GM18520 (cell line): ENCODE results near the gene DNHD1.

Experiments used
- ATAC-seq: cut with Tn5 transposase; IDR thresholded peaks from one replicate; pipeline ENCODE4 v1.9.1; 2021; ENCODE audit not compliant: unreplicated experiment

Gene DNHD1

DNA sequence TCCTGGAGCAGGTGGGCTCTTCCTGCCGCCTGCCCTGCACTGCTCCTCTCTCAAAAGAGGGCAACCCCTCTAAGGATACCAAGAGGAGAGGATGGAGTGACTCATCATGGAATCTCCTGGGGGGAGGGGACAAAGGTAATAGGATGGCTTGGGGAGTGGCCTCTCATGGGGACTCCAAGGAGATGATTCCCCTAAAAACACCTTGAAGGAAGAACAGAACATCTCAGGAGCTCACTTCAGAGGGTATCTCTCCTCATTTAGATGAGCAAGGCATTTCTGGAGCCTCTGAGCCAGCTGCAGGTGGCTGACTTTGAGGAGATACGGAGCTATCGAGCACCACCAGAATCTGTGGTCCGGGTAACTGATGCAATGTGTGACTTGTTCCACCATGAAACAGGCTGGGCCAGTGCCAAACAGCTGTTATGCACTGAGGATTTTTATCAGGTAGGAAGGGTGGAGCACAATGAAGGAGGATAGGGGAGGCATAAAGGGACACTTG lies 66.1 kb downstream of the DNHD1 start:
- no peak for ATAC-seq

DNA sequence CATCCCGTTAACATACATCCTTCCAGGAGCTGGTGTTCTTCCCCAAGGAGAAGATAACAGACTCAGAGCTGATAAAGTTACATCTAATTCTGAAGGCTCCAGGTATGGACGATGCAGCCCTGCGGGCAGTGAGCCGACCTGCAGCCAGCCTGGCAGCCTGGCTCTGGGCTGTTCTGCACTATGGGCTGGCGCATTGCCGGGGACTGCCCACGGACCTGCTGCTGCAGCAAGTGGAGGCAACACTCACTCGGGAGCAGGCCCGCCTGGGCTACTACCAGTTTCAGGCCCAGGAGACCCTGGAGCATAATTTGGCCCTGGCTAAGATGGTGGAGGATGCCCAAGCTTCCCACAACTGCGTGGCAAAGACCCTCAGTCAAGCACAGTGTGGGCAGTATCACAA lies 66.6 kb downstream of the DNHD1 start:
- no peak for ATAC-seq

DNA sequence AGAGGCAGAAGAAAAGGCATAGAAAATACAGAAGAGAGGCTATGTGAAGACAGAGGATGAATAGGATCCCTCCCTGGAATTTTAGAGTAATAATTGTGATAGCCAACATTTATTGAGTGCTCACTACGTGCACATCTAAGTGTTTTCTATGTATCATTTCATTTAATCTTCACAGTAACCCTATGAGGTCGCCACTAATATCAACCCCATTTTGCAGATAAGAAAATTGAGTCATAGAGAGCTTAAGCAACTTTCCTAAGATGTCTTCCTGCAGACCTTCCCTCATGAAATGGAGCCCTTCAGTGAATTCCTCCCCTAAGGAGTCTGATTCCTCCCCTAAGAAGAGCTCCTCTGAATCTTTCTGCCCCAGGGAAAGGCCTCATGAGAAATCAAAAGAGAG lies 68.2 kb downstream of the DNHD1 start:
- no peak for ATAC-seq

DNA sequence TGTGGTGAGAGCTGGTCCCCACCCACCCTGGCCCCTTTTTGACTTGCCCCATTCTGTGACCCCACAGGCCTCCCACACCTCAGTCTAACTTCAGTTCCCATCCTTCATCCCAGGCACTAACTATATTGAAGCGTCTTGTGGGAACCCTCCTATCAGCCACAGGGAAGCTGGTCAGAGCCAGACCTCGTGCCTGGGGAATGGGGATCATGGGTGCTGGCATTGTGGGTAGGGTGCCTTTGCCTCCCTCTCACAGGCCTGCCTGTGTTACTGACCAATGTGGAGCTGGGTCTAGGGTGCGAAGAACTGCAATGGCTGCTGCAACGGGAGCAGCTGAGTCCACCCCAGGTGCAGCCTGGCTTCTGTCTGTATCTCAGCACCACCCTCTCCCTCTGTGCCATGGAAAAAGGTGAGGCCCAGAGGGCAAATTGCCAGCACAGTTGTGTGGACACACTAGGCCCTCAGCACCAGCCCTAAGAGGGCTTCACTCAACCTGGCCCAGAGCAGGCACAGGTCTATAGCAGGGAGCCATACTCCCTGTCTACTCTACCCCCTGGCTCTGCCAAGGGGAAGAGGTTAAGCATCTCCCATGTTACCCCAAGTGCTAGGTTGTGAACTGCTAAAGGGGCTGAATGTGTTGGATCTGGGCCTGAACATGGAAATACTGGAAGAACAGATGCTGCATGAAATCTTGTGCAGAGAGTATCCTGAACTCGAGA lies 69.1 kb downstream of the DNHD1 start:
- no peak for ATAC-seq

DNA sequence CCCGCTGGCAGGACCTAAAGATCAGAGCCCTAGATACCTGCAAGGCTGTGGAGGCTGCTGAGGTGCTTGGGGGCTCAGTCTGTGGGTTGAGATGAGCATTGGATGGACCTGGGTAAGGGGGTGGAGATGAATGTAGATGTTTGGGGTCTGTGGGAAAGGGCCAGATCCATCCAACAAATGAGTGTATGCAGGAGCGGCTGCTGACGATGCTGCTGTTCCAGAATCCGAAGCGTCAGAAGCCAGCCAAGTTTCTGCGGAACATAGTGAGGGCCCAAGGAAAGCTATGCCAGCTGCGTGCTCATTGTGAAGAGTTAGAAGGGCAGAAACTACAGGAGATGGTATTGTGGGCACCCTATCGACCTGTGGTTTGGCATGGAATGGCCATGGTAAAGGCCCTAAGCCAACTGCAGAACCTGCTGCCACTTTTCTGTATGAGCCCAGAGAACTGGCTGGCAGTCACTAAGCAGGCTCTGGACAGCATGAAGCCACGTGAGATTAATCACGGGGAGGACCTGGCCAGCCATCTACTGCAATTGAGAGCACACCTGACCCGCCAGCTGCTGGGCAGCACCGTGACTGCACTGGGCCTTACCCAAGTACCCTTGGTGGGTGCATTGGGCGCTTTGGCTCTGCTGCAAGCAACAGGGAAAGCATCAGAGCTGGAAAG lies 69.8 kb downstream of the DNHD1 start:
- no peak for ATAC-seq

DNA sequence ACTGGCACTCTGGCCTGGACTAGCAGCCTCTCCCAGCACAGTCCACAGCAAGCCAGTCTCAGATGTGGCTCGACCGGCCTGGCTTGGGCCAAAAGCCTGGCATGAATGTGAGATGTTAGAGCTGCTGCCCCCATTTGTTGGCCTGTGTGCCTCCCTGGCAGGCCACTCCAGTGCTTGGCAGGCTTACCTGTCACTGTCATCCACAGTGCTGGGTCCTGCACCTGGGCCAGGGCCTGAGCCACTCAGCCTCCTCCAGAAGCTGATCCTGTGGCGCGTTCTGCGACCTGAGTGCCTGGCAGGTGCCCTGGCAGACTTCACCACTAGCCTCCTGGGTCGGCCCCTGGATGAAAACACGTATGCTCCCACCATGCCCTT lies 70.3 kb downstream of the DNHD1 start:
- ATAC-seq = no peak

DNA sequence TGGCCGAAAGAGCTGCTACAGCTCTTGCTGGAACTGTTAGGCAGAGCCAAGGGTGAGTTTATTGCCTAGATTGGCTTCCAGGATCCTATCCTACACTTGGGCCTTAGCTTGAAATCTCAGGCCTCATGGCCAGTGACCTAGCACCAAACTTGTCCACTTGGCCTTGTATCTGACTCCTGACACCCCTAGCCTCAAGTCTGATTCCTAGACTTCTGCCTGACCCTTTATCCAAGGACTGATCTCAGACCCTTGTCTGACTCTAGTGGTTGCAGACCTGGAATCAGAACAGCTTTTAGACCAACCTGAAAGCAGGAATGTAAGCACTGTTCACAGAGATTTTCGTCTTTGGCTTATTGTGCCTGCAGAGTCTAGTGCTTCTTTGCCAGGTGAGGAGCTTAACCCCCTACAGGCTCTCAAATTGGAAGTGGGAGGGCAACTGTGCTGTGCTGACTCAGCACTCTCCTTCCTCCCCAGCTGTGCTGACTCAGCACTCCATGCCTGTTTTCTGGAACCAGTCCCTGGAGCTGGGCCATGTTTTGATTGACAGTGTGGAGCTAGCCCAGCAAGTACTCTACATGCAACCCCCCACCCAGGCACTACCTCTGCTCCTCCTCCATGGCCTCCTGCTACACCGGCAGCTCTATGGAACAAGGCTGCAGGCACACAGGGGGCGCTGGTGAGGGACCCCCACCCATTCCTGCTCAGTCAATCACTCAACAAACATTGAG lies 71.3 kb downstream of the DNHD1 start:
- no peak for ATAC-seq

DNA sequence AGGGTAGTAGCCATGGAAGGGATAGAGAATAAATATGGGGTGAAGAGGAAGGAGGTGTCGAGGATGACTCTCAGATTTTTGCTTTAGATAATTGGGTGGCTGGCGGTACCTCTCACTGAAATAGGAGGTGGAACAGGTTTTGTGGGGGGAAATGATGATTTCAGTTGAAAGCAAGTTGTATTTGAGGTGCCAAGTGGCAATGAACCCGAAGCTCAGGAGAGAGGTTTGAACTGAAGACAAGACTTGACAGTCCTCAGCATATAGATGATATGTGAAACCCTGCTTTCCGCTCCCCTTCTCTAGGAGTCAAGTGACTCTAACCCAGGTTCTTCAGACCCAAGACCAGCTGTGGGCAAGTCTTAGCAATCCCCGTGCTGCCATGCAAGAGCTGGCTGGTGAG lies 72.6 kb downstream of the DNHD1 start:
- ATAC-seq = no peak

DNA sequence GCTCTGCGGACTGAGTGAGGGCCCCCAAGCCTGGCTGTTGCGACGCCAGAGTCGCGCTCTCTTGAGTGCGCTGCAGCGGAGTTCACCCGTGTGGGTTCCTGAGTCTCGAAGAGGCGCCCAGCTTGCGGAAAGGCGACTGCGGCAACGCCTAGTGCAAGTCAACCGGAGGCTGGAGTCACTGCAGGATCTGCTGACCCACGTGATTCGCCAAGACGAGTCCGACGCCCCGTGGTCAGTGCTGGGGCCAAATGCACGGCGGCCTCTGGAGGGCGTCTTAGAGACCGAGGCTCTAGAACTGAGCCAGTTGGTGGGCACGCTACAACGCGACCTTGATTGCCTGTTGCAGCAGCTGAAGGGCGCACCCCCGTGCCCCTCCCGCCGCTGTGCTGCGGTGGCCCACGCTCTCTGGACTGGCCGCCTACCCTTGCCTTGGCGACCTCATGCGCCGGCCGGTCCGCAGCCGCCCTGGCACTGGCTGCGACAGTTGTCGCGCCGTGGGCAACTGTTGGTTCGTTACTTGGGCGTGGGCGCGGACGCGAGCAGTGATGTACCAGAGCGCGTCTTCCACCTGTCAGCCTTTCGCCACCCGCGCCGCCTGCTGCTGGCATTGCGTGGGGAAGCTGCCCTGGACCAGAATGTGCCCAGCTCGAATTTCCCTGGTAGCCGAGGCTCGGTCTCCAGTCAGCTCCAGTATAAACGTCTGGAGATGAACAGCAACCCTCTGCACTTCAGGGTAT lies 73.8 kb downstream of the DNHD1 start:
- ATAC-seq = no peak

DNA sequence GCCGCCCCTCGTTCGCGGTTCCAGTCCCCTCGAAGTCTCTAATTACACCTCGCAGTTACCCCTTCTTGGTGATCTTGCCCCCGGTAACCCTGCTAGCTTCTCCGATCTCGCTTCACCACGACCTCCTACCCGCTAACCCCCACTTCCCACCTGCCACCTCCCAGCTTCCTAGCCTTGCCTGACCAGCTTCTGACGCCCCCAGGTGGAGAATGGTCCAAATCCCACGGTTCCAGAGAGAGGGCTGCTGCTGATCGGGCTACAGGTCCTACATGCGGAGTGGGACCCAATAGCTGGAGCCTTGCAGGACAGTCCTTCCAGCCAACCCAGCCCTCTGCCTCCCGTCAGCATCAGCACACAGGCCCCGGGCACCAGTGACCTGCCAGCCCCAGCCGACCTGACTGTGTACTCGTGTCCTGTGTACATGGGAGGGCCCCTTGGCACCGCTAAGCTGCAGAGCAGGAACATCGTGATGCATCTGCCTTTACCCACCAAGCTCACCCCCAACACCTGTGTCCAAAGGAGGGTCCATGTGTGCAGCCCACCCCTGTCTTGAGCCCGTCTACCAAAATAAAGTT lies 74.4 kb downstream of the DNHD1 start:
- ATAC-seq = no peak

DNA sequence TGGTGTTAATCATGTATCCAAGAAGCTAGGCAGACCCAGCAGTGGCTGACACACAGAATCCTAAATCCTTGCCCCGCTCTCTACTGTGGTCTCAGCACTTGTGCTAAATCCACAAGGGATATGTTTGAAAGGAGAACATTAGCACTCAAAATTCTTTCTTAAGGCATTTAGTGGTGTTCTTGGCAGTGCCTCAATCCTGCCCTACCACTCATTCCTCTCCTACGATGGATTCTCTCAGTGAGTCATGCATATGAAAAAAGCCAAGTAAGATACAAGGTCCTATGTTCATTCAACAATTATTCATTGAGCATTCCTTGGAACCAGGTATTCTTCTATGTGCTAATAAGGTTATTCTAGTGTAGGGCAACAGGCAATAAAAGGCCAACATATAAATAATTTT lies 75.1 kb downstream of the DNHD1 start:
- no peak for ATAC-seq

DNA sequence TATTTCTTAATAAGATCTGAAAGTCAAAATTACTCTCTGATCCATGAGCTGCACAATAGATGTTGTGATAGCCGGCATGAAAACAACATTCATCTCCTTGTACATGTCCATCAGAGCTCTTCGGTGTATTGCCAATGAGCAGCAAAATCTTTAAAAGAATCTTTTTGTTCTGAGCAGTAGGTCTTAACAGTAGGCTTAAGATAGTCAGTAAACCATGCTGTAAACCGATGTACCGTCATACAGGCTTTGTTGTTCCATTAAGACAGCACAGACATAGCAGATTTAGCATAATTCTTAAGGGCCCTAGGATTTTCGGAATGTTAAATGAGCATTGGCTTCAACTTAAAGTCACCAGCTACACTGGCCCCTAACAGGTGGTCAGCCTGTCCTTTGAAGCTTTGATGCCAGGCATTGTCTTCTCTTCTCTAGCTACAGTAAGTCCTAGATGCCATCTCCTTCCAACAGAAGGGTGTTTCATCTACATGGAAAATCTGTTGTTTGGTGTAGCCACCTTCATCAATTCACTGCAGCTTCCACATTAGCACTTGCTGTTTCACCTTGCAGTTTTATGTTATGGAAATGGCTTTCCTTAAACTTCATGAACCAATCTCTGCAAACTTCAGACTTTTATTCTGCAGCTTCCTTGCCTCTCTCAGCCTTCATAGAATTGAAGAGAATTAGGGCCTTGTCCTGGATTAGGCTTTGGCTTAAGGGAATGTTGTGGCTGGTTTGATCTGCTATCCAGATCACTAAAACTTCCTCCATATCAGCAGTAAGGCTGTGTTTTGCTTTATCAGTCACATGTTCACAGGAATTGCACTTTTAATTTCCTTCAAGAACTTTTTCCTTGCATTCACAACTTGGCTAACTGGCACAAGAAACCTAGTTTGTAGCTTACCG lies 78.0 kb downstream of the DNHD1 start:
- ATAC-seq = no peak

DNA sequence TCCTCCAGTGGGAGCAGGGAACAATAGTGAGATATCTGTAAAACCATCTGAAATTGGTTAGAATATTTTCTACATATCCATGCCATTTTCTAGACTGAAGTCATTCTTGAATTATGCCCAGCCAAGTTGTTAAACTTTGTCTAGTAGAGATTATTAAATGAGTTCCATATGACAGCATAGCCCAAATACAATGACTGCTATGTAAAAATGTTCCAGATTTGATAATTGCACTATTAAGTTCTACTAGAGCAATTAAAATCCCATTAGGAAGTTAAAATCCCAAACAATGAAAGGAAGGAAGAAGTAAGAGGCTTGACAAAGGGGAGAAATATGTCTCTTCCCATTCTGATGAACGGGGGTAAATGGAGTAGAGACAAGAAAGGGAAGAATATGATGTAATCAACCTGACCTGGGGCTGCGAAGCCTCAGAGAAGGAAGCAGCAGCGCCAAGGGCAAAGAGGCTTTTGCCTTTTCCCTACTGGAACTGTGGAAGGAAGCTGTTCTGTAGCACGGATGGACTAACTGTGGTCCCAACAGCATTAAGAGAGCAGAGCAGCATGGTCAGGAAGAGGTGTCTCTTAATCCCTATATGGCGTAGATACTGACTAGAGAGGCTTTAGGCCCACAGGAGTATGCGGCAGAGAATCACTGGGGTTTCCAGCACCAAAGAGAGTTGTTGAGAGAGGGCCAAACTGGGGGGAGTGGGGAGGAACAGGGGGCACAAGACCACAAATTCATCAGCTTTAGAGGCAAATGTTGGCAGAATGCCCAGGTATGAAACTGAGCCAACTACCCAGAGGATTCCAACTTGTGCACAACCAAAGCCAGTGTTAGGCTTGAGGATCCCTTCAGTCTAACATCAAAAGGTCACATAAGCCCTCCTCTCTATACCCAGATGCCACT lies 79.6 kb downstream of the DNHD1 start:
- no peak for ATAC-seq

DNA sequence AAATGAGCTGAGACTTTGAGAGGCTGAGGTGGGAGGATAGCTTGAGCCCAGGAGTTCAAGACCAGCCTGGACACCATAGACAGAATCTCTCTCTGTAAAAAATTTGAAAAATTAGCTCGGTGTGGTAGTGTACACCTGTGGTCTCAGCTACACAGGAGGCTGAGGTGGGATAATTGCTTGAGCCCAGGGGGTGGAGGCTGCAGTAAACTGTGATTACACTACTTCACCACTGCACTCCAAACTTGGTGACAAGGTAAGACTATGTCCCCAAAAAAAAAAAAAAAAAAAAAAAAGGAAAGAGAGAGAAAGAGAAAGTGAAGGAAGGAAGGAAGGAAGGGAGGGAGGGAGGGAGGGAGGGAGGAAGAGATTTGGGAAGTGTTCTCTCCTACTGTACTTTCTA lies 81.1 kb downstream of the DNHD1 start:
- ATAC-seq = no peak

DNA sequence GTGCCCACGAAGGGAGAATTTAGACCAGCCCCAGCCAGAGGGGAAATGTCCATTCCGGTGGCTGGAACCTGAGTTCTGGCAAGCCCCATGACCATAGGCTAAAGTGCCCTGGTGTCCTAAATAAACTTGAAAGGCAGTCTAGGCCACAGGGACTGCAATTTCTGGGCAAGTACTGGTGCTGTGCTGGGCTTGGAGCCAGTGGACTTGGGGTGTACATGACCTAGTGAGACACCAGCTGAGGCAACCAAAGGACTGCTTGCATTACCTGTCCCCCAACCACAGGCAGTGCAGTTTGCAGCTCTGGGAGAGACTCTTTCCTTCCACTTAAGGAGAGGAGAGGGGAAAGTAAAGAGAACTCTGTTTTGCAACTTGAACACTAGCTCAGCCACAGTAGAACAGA lies 82.6 kb downstream of the DNHD1 start:
- ATAC-seq = no peak

DNA sequence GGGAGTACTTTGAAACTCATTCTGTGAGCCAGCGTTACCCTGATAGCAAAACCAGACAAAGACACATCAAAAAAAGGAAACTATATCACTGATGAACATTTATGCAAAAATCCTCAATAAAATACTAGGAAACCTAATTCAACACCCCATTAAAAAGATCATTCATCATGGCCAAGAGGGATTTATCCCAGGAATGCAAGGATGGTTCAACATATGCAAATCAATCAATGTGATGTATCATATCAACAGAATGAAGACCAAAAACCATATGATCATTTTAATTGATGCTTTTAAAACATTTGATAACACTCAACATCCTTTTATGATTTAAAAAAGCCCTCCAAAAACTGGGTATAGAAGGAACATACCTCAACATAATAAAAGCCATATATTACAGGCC lies 86.5 kb downstream of the DNHD1 start:
- no peak for ATAC-seq

DNA sequence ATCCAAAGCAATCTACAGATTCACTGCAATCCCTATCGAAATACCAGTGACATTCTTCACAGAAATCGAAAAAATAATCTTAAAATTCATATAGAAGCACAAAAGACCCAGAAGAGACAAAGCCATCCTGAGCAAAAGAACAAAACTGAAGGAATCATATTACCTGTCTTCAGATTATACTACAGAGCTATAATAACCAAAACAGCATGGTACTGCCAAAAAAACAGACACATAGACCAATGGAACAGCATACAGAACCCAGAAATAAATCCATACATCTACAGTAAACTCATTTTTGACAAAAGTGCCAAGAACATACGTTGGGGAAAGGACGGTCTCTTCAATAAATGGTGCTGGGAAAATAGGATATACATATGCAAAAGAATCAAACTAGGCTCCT lies 87.4 kb downstream of the DNHD1 start:
- ATAC-seq = no peak

DNA sequence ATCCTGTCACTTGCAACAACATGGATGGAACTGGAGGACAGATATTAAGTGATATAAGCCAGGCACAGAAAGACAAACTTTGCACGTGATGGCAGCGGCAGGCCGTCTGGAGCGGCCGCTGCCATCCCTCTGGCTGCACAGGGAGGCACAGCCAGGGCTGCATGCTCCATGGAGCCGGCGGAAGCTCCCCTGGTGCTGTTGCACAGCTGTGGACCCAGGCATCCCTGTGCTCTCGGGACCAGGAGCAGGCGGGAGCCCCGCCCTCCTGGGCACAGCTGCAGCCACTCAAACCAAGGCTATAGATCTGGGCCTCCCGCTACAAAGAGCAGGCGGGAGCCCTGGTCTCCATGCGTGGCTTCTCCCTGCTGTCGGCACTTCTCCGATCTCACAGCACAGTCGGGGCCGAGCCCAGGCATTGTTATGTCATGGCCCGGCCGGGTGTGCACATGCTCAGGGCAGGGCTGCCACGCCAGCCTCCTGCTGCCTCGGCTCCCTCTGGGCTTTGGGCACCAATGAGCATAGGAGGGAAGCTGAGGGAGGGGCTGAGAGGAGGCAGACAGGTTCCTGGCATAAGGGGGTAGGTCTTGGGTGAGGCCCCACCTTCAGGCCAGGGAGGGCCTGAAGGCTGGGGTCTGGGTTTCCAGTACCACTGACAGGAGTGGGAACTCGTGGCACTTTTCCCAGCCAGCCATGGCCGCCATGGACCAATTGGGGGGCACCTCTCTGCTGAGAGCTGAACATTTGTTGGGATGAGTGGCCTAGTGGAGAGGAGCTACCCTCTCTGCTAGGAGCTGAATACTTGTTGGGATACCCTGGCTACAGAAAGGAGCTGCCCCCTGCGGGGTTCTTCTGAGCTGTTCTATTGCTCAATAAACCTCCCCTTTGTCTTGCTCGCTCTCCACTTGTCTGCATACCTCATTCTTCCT lies 89.6 kb downstream of the DNHD1 start:
- no peak for ATAC-seq
